ENCODE data around the gene RNASE8.

RNASE8 gene

GRCh38 chr14:21074398-21075272 is 17.0 kb downstream of the RNASE8 start:
- DNase-seq = no peak

- no peak for DNase-seq
Measured at GRCh38 chr14:21075719-21076437, 18.3 kb downstream of the RNASE8 start.

- DNase-seq = no peak
Measured at GRCh38 chr14:21077672-21078071, 20.1 kb downstream of the RNASE8 start.

- no peak for DNase-seq
Measured at GRCh38 chr14:21078287-21078686, 20.7 kb downstream of the RNASE8 start.

- DNase-seq = no peak
Measured at GRCh38 chr14:21078726-21079125, 21.1 kb downstream of the RNASE8 start.

GRCh38 chr14:21081521-21082142 is 24.0 kb downstream of the RNASE8 start:
- no peak for DNase-seq

- no peak for DNase-seq
Measured at GRCh38 chr14:21083565-21084325, 26.1 kb downstream of the RNASE8 start.

- no peak for DNase-seq
Measured at GRCh38 chr14:21084396-21084795, 26.8 kb downstream of the RNASE8 start.

- DNase-seq = no peak
Measured at GRCh38 chr14:21084998-21085853, 27.6 kb downstream of the RNASE8 start.

GRCh38 chr14:21086908-21087293 is 29.3 kb downstream of the RNASE8 start:
- DNase-seq = no peak

- DNase-seq = peak; percentile 52
Measured at GRCh38 chr14:21087294-21088091, 29.9 kb downstream of the RNASE8 start.

- DNase-seq = no peak
Measured at GRCh38 chr14:21088687-21089086, 31.1 kb downstream of the RNASE8 start.

- DNase-seq = no peak
Measured at GRCh38 chr14:21089271-21089670, 31.6 kb downstream of the RNASE8 start.

- DNase-seq = no peak
Measured at GRCh38 chr14:21089877-21090193, 32.2 kb downstream of the RNASE8 start.

- no peak for DNase-seq
Measured at GRCh38 chr14:21090194-21090939, 32.7 kb downstream of the RNASE8 start.

- DNase-seq = no peak
Measured at GRCh38 chr14:21090940-21091663, 33.5 kb downstream of the RNASE8 start.

- no peak for DNase-seq
Measured at GRCh38 chr14:21091821-21092272, 34.2 kb downstream of the RNASE8 start.

GRCh38 chr14:21092273-21093011 is 34.8 kb downstream of the RNASE8 start:
- no peak for DNase-seq

GRCh38 chr14:21093018-21093417 is 35.4 kb downstream of the RNASE8 start:
- DNase-seq = no peak

Measured in NCI-H2081 treated with DMSO at 0.1 percent for 48 hours (cell line).